GM19240 (cell line): Measurements from ENCODE around the gene HDHD2.
A peak's percentile ranks its signal among the peaks of the same experiment; 100 is the strongest.

ENCODE experiments used
- DNase-seq: peaks from one replicate; pipeline ENCODE4 v3.0.0; 2011; ENCODE audit warnings: low spot score; ENCODE audit not compliant: insufficient read length

HDHD2 gene

GRCh38 chr18:47146206-47146605 is 4.1 kb downstream of the HDHD2 start:
- no peak for DNase-seq

DNA sequence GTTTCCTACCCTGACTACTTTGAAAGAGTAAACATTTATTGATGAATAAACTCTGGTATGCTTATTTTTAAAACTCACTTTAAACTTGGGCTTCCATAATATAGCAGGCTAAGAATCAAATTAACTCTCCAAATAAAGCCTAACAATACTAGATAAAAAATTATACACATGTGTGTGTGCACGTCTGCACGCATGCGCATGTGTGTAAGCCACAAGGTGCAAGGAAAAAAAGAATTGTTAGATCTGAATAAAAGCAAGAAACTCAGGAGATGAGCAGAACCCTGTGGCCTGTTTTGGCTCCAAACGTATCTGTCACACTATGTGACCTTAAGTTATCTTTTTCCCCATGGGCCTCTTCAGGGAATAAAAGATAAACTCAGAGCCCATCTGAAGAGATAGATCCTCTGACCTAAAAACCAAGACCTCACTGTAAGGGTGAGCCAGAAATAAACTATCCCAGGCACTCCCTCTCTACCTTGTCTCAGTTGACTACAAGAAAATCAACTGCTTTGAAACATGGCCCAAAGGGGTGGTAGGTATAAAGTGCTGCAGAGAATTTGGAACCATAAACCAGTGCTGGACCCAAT is 6.3 kb downstream of the HDHD2 start:
- DNase-seq = no peak

- DNase-seq = no peak
These were observed 7.1 kb downstream of the HDHD2 start for GRCh38 chr18:47143153-47143552.

- no peak for DNase-seq
These were observed 9.0 kb downstream of the HDHD2 start for GRCh38 chr18:47141289-47141688.

DNA sequence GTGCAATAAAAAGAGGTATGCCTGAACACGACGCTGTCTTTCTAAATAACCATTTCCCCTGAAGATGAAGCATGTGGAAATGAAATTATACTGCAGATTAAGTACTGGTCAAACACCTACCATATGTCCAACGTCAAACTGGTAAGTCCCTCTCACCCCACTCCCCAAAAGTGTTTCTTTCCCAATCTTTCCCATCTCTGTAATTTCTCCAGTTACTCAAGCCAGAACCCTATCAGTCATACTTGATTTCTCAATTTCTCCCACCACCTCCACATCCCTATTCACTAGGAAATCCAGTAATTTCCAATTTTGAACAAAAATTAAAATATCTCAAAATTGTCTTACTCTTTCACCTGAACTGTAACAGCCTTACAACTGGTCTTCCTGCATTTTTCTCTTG is 29.2 kb downstream of the HDHD2 start:
- DNase-seq = no peak

DNA sequence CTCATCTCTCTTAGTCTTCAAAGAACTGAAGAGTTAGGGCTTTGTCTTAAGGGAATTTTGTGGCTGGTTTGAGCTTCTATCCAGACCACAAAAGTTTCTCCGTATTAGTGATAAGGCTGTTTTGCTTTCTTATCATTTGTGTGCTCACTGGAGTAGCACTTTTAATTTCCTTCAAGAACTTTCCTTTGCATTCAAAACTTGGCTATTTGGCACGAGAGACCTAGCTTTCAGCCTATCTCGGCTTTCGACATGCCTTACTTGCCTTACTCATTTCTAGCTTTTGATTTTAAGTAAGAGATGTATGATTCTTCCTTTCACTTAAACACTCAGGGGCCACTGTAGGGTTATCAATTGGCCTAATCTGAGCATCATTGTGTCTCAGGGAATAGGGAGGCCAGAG is 29.9 kb downstream of the HDHD2 start:
- DNase-seq = no peak

DNA sequence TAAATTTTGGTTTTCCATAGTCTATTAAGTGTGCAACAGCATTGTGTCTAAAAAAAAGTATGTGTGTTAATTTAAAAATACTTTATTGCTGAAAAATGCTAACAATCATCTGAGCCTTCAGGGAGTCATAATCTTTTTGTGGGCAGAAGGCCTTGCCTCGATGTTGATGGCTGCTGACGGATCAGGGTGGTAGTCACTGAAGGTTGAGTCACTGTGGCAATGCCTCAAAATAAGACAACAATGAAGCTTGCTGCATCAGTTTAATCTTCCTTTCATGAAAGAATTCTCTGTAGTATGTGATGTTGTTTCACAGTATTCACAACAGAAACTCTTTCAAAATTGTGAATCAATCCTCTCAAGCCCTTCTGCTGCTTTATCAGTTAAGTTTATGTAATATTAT is 31.3 kb downstream of the HDHD2 start:
- DNase-seq = no peak

DNA sequence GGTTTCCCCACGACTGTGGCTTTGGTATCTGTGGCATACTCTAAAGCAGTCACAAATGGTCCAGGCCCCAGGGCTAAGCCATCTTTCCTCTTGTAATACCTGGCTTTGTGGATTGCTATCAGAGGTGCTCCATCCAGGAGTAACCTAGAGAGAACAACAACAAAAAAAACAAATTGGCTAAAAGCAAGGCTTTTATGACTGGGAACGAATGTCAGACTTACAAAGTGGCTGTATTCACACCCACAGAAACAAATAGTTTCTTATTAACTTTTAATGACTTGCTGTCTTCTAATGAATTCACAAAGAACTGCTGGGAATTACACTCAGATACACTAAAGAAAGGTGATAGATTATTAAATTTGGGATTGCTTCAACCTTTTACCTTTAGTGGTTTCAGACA is 35.1 kb downstream of the HDHD2 start:
- no peak for DNase-seq

DNA sequence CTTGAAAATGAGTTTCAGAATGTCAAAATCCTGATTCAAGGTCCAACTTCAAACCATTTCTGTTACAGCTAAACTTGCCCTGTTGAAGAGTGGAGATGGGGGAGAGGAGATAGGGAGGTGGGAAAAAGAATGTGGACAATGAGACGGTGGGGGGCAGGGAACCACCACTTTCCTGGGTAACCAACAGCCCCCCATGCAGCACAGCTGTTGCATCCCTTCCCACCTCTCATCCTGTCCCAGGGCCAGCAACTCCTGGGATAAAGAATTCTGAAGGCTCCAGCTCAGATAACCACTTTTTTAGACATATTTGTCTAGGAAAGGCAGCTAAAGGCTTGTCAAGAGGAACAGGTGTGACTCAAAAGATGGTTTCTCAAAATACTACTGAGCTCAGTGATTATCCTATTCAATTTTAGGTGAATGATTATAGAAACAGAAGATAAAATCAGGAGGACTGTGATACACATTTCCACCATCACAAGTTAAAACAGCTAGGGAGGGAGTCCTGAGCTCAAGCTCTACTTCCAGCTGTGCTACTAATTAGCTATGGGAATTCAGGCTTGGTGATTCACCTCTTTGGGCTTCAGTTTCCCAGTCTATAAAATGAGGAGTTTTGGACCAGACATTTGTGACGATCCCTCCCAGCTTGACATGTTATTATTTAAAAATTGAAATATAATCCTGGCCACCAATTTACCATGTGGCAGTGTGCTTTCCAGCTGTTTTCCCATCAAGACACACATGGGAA is 36.3 kb downstream of the HDHD2 start:
- DNase-seq = no peak

DNA sequence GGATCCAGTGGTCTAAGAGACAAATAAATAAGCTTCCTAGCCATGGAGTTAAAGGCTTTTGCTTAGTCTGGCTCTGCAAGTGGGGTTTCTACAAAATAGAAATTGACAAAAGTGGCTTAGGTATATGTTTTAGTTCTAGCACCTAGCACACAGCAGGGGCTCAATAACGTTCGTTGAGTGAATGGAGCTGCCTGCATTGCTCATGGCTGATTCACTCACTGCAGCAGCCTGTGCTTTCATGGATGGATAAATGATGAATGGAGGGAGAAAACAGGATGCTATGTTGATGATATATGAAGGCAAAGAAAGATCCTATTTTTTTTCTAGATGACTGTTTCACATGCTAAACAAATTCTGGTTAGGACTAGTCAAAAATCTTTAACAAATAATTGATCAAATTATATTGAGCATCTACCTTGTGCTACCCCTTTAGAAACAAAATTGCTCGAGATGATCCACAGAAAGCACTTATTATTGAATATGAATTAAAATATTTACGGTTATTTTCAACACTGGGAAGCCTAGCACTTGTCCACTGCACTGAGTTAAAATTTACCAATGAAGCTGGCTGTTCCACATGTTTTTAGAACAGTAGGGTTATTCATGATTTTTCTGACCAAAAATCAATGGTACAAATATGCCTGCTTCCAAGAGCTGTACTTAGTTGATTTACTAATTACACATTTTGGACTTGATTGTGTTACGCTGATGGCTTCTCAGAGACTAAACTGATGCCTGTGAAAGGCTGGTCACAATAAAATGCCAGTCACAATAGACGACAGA is 39.6 kb downstream of the HDHD2 start:
- no peak for DNase-seq

- no peak for DNase-seq
These were observed 40.6 kb downstream of the HDHD2 start for GRCh38 chr18:47109720-47110119.

- DNase-seq = no peak
These were observed 41.3 kb downstream of the HDHD2 start for GRCh38 chr18:47108998-47109405.

GRCh38 chr18:47108373-47108772 is 41.9 kb downstream of the HDHD2 start:
- no peak for DNase-seq

DNA sequence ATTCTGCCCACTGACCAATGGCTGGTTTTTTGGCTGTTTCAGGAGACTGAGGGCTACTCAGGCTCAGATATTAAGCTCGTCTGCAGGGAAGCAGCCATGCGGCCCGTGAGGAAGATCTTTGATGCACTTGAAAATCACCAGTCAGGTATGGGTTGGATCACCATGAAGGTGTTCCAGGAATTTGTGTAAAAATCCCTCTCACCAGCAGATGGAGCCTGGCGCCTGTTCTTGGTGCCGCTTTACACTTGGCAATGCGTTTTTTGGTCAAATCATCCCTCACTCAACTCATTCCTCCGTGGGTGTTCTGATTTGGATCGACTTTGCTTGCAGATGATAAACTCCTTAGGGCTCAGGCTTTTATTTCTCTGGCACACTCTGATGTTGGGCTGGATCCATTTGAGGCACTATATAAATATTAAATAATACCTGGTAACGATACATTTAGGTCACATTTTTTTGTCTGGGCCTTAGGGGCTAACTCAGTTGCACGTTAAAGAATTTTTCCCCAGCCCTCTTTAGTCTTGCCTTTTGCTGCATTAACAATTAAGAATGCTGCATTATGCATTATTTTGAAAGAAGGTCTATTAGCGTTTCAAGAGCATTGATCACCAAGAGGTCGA is 50.0 kb downstream of the HDHD2 start:
- peak; percentile 24 for DNase-seq

GRCh38 chr18:47095810-47096209 is 54.5 kb downstream of the HDHD2 start:
- no peak for DNase-seq

- no peak for DNase-seq
These were observed 62.6 kb downstream of the HDHD2 start for GRCh38 chr18:47087676-47088075.

- no peak for DNase-seq
These were observed 68.7 kb downstream of the HDHD2 start for GRCh38 chr18:47081578-47081977.

DNA sequence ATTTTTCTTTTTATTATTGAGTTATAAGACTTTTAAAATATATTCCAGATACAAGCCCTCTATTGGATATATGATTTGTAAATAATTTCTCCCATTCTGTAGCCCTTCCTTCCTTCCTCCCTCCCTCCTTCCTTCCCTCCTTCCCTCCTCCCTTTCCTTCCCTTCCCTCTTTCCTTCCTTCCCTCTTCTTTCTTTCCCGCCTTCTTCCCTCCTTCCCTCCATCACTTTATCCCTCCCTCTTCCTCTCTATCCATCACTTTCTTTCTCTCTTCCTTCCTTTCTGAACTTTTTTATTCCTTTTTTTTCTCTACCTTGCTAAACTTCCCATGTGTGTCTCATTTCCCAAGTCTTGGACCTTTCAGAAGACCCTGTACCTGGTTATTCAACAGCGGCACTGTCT is 69.4 kb downstream of the HDHD2 start:
- no peak for DNase-seq

DNA sequence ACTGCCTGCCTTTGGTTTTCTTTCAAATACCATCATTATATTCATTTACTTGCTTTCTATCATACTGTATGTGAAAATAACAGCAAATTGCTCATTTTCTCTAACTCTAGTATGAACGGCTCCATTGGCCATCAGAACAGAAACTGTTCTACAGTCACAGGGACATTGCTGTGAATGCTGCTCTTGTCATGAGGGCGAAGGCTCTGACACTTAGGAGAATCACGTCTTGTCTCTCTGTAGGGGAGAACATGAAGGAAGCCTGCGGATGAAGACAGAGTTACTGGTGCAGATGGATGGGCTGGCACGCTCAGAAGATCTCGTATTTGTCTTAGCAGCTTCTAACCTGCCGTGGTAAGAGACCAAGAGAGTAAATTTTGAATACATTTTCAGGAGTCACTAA is 73.2 kb downstream of the HDHD2 start:
- no peak for DNase-seq

- no peak for DNase-seq
These were observed 75.0 kb downstream of the HDHD2 start for GRCh38 chr18:47075098-47075883.

DNA sequence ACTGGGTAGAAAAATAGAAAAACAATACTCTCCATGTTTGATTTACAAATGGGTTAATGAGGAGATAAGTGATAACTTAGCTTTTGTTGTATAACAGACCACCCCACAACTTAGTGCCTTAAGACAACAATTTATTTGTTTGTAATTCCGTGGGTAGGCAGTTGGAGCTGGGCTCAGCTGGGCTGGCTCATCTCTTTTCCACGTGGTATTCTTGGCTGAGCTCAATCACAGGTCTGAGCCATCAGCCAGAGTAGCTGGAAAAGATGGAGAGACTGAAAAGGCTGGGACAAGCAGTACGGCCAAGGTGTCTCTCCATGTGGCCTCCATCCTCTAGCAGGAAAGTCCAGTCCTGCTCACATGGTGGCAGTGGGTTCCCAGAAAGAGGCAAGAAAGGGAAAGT is 82.7 kb downstream of the HDHD2 start:
- DNase-seq = no peak
